BLaER1 treated with 17β-estradiol and CSF1 and Interleukin-3, amounts not matched to agents 10 nM and 100 nM (cell line): ENCODE data around the gene TWIST1.

Source experiments
- H3K27ac ChIP-seq, 11 experiments: shearing (Covaris generic); formaldehyde crosslinking; 2 replicates each; pipeline ENCODE4 v1.8.1; 2022
- H3K27me3 ChIP-seq, 11 experiments: shearing (Covaris generic); formaldehyde crosslinking; 2 replicates each; pipeline ENCODE4 v1.8.1; 2022
- H3K36me3 ChIP-seq, 11 experiments: shearing (Covaris generic); formaldehyde crosslinking; 2 replicates each; pipeline ENCODE4 v1.8.1; 2022
- H3K4me1 ChIP-seq, 10 experiments: shearing (Covaris generic); formaldehyde crosslinking; 2 replicates each; pipeline ENCODE4 v1.8.1; 2022
- H3K4me2 ChIP-seq, 11 experiments: shearing (Covaris generic); formaldehyde crosslinking; 2 replicates each; pipeline ENCODE4 v1.8.1; 2022
- H3K4me3 ChIP-seq, 10 experiments: shearing (Covaris generic); formaldehyde crosslinking; 2 replicates each; pipeline ENCODE4 v1.8.1; 2022
- H3K9ac ChIP-seq, 11 experiments: shearing (Covaris generic); formaldehyde crosslinking; 2 replicates each; pipeline ENCODE4 v1.8.1; 2022
- H3K9me3 ChIP-seq, 11 experiments: shearing (Covaris generic); formaldehyde crosslinking; replicated peaks in 1 of 11; 2 replicates each; pipeline ENCODE4 v1.8.1; 2022
- H4K20me1 ChIP-seq, 11 experiments: shearing (Covaris generic); formaldehyde crosslinking; 2 replicates each; pipeline ENCODE4 v1.8.1; 2022
- Cebpa-rat ChIP-seq, 11 experiments: shearing (Covaris generic); IDR thresholded peaks; 2 replicates each; pipeline ENCODE4 v1.8.1; 2022

The TWIST1 gene

DNA sequence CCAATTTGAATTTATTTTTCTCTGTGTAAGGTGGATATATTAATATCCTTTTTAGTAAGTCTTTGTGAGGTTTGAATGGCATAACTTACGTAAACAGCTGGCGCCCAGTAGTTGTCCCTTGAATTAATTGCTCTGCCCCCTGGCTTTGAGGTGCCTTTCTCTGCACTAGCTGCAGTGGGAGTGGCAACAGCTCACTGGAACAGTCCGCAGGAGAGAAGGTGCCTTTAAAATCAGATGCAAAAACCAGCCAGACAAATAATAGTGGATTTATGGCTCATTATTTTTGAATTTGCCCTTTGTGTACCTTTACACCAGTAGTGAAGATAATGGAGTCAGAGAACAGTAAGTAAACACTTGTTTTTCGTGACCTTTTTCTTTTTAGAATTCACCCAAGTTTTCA is 16.0 kb upstream of the TWIST1 start:
- Histone ChIP-seq H3K9ac (no peak overlapping the region), H3K27me3 (no peaks in the 10 kb centered on the region)
- no peak for TF ChIP-seq Cebpa-rat (IDR thresholded peaks at IDR 0.05)

GRCh38 chr7:19128856-19129255 is 11.4 kb upstream of the TWIST1 start:
- Histone ChIP-seq H3K4me2 (no peak overlapping the region), H3K4me1 (no peaks in the 10 kb centered on the region), H4K20me1 (no peaks in the 10 kb centered on the region), H3K27me3 (0 out of 22 replicates have a peak, but pooled peaks cover 0 to 3% (median 0%) of the 10 kb centered on the region in 11 experiments), H3K27ac (no peak overlapping the region), H3K9me3 (no peaks in the 10 kb centered on the region), H3K36me3 (no peaks in the 10 kb centered on the region), H3K9ac (no peak overlapping the region), H3K4me3 (no peak overlapping the region)
- no peak for TF ChIP-seq Cebpa-rat (IDR thresholded peaks at IDR 0.05)

More for the DNA sequence above, 16.0 kb upstream of the TWIST1 start:
- Histone ChIP-seq H3K4me2 (no peak overlapping the region), H3K36me3 (no peaks in the 10 kb centered on the region), H3K4me1 (no peaks in the 10 kb centered on the region), H4K20me1 (no peaks in the 10 kb centered on the region), H3K27ac (no peak overlapping the region), H3K9me3 (no peaks in the 10 kb centered on the region), H3K4me3 (no peak overlapping the region)

DNA sequence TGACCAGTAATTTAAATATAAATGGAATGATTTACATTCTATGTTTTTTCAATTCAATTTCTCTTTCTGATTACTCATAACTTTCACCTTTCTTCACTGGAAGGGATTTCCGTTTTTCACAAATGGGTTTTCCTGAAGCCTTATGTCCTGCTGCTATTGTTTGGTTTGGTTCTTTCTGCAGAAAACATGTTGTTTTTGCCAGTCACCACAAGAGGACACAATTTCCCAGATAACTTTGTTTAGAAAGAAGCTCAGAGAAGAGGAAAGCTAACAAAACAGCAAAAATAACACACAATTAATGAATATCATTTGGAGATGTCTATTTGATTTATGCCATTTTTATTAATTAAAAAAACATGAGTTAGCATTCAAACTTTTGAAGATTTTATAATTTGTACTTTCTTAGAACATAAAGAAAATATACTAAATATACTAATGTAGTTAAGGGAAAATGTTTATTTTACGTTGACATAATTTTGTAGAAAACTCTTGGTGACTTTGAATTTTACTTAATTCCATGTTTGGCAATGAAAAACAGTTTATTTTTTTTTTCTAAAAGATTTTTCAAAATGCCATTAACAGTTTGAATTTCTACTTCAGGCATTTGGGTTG is 4.6 kb upstream of the TWIST1 start:
- H3K9me3 ChIP-seq = peaks cover 0 to 6% (median 1%) of the 10 kb centered on the region in 11 experiments; a peak in 9 of 22 replicates
- no peak overlapping the region for H3K27ac ChIP-seq
- H3K4me1 ChIP-seq = peaks cover 0 to 6% (median under 1%) of the 10 kb centered on the region in 10 experiments; a peak in 11 of 20 replicates
- no peak overlapping the region for H3K4me3 ChIP-seq
- TF ChIP-seq Cebpa-rat (IDR thresholded peaks at IDR 0.05) = no peak
- H3K9ac ChIP-seq = no peak overlapping the region
- H3K36me3 ChIP-seq = no peaks in the 10 kb centered on the region
- H3K4me2 ChIP-seq = no peak overlapping the region
- peaks cover 0 to 39% (median 22%) of the 10 kb centered on the region in 11 experiments; a peak in 16 of 22 replicates for H4K20me1 ChIP-seq
- peaks cover 49 to 55% (median 49%) of the 10 kb centered on the region in 11 experiments for H3K27me3 ChIP-seq

DNA sequence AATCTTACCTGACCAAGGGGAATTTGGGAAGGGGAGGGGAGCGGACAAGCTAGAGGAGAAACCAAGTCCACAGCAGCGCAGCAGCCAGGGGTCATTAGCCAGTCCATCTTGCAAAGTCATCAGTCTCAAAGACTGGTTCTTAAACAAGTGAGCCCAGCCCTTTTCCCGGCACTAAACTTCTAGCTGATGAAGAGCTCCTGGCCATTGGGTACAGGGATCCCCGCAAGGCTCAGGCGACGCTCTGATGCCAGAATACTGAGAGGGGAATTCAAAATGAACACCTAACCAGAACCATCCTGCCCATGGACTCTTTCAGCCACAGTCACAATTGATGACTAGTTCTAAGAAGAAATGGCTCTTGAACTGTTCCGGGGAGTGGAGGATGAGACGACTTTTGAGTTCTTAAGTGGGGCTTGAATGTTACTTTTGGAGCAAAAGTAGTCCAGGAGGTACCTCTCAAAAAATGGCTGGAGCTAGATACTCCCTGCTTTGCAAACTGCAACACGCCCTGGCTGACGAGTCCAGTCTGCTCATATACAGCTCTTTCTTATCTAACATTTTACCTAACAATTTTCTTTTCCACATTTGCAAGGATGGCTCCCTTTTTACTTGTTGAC is 2.5 kb upstream of the TWIST1 start:
- Histone ChIP-seq H3K27me3 (peaks cover 70 to 76% (median 70%) of the 10 kb centered on the region in 11 experiments), H3K9me3 (peaks cover 0 to 15% (median 11%) of the 10 kb centered on the region in 11 experiments; a peak in 15 of 22 replicates), H4K20me1 (peaks cover 0 to 60% (median 37%) of the 10 kb centered on the region in 11 experiments; a peak in 18 of 22 replicates), H3K9ac (no peak overlapping the region), H3K27ac (no peak overlapping the region), H3K4me3 (no peak overlapping the region), H3K36me3 (no peaks in the 10 kb centered on the region), H3K4me2 (no peak overlapping the region), H3K4me1 (peaks cover 5 to 20% (median 11%) of the 10 kb centered on the region in 10 experiments; a peak in 13 of 20 replicates)
- no peak for TF ChIP-seq Cebpa-rat (IDR thresholded peaks at IDR 0.05)

DNA sequence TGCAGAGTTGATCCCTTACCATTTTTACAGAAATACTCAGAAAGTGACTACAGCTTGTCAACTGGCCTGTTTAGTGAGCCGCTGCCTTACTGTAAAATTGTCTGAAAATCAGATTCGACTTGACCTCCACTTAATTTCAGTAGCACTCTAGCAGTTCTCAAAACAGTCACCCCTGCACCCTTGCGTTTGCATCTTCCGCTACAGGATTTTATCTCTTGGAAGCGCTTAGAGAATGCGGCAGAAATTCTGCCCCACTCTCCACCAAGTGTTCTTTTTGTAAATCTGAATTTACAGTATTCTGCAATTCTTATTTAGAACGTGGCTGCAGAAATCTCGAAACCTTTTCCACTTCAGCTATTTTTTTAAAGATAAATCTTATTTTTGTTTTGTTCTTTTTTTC is 1.9 kb upstream of the TWIST1 start:
- Histone ChIP-seq H3K27me3 (peaks cover 76 to 82% (median 77%) of the 10 kb centered on the region in 11 experiments), H3K36me3 (no peaks in the 10 kb centered on the region), H3K4me3 (no peak overlapping the region), H3K27ac (no peak overlapping the region), H3K9me3 (peaks cover 0 to 15% (median 11%) of the 10 kb centered on the region in 11 experiments; a peak in 15 of 22 replicates), H3K4me1 (peaks cover 5 to 20% (median 11%) of the 10 kb centered on the region in 10 experiments; a peak in 13 of 20 replicates), H4K20me1 (peaks cover 0 to 66% (median 37%) of the 10 kb centered on the region in 11 experiments; a peak in 18 of 22 replicates), H3K4me2 (peak overlapping the region in 1 of 11 experiments; percentile 49; a peak in 2 of 22 replicates), H3K9ac (no peak overlapping the region)
- TF ChIP-seq Cebpa-rat (IDR thresholded peaks at IDR 0.05) = no peak

DNA sequence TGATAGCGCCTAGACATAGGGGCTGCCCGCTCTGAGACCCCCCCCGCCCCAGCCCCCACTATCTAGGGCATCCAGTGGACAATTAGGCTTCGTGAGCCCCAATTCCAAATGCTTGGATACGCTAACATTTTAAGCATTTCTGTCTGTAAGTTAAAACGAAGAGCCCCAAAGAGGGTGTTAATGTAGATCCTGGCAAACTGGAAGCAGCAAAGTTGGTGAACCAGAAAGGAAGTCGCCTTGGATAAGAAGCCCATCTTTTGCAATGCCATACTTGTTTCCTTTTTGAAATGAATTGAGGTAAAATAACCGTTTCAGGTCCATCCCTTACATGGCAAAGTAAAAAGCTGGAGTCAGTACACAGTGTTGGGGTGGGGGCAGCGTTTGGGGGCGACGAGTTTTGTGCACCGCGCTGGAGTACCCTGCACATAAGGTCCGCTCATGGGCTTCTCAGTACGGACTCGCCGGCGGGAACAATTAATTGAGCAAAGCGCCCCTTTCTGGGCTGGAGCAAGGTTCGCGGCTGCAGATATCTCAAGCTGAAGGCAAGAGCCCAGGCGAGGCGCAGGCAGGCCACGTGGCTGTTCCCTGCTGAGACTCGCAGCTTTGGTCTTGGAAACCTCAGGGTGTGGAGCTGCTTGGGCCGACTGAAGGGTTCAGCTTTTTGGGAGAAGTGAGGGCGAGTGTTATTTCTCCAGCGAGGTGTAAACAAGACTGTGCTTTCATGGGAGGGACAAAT is 1.4 kb upstream of the TWIST1 start:
- H3K4me2 ChIP-seq = peak overlapping the region in 2 of 11 experiments; percentile 49 to 65; a peak in 4 of 22 replicates
- TF ChIP-seq Cebpa-rat (IDR thresholded peaks at IDR 0.05) = no peak
- H3K9ac ChIP-seq = no peak overlapping the region
- no peaks in the 10 kb centered on the region for H3K36me3 ChIP-seq
- peaks cover 82 to 87% (median 82%) of the 10 kb centered on the region in 11 experiments for H3K27me3 ChIP-seq
- peaks cover 0 to 71% (median 38%) of the 10 kb centered on the region in 11 experiments; a peak in 18 of 22 replicates for H4K20me1 ChIP-seq
- H3K4me3 ChIP-seq = peak overlapping the region in 1 of 10 experiments; percentile 12; a peak in 1 of 20 replicates
- H3K9me3 ChIP-seq = peaks cover 0 to 15% (median 11%) of the 10 kb centered on the region in 11 experiments; a peak in 15 of 22 replicates
- H3K27ac ChIP-seq = no peak overlapping the region
- peaks cover 5 to 20% (median 11%) of the 10 kb centered on the region in 10 experiments; a peak in 13 of 20 replicates for H3K4me1 ChIP-seq

DNA sequence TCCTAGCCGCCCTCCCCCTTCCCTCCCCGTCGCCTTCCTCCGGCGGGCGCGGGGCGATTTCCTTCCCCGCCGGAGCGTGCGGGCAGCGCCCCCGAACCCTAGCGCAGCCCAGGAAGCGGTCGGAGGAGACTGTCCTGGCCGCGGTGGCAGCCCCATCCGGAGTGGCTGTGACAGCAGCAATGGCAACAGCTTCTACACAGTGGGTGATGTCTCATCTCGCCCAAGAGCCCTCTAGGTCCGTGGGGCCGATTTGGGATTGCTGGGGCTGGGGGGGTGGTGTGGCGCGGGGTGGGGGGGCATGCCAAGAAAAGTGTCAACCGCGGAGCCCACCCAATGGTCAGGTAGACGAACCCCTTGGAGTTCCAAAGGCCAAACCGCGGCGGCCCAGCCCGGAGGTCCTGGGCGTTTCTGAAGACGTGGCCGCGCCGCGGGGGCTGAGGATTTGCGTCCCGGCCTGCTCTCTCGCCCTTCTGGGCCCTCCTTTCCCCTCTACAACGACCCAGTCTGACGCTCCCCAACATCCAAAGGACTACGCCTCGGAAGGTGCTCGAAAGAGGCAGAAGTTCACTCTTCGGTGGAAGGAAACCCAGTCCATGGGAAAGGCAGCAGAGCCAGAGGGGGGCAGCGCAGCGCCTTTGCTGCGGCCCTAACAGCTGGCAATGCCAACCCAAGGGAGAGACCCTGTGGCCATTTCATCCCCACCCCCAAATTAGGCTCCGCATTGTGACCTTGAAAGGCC is 603 bp upstream of the TWIST1 start:
- H3K27ac ChIP-seq = no peak overlapping the region
- peaks cover 0 to 79% (median 40%) of the 10 kb centered on the region in 11 experiments; a peak in 18 of 22 replicates for H4K20me1 ChIP-seq
- H3K36me3 ChIP-seq = no peaks in the 10 kb centered on the region
- peaks cover 5 to 20% (median 11%) of the 10 kb centered on the region in 10 experiments; a peak in 13 of 20 replicates for H3K4me1 ChIP-seq
- H3K27me3 ChIP-seq = peaks cover 89 to 95% (median 90%) of the 10 kb centered on the region in 11 experiments
- peaks cover 0 to 15% (median 11%) of the 10 kb centered on the region in 11 experiments; a peak in 15 of 22 replicates for H3K9me3 ChIP-seq
- H3K4me2 ChIP-seq = peak overlapping the region in 7 of 11 experiments; percentile 18 to 86 (median 62); a peak in 11 of 22 replicates
- TF ChIP-seq Cebpa-rat (IDR thresholded peaks at IDR 0.05) = no peak
- peak overlapping the region in 5 of 10 experiments; percentile 35 to 54 (median 47); a peak in 9 of 20 replicates for H3K4me3 ChIP-seq
- no peak overlapping the region for H3K9ac ChIP-seq
